NCI-H1105 treated with DMSO at 0.1 percent for 48 hours (cell line): ENCODE data around the gene UBE2R2.
"Not testable (repeated sequence)": the region's sequence is repeated elsewhere in the genome, so short reads cannot be mapped to it uniquely, and the experiment has no call there.

Source experiments
- DNase-seq: peaks from one replicate; lab custom pipeline; 2025; lab: John Stamatoyannopoulos, UW

UBE2R2 gene

DNA sequence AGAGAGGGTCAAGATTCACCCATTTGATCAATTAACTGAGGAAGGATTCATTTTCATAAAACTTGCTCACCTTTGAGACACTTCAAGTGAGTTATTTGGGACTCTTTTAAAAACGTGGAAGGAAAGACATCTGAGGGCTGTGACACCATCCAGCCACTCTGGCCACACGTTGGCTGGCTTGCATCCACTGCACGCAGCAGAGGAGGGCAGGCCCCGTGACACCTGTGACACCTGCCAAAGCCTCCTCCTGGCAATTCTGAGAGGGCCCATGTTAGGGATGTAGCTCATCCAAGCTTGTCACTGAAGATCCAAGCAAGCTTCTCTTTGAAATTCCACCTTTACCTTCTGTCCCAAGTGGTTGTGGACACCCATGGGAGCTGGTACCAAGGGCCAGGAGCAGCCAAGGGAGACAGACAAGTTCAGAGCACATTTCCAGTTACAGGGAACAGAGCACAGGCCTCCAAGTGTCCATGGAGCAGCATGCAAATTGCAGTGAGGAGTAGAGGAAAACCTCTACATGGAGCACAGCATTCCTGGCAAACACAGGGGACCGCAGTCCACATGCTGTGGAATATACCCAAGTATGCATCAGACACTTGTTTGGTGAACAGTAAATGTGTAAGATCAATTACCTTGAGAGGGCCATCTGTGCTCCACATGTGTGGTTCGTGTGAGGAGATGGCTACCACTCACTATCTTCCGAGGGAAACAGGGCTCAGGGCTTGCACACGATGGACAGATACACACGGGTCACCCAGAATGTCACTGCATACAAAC lies 16.8 kb upstream of the UBE2R2 start:
- no peak for DNase-seq

DNA sequence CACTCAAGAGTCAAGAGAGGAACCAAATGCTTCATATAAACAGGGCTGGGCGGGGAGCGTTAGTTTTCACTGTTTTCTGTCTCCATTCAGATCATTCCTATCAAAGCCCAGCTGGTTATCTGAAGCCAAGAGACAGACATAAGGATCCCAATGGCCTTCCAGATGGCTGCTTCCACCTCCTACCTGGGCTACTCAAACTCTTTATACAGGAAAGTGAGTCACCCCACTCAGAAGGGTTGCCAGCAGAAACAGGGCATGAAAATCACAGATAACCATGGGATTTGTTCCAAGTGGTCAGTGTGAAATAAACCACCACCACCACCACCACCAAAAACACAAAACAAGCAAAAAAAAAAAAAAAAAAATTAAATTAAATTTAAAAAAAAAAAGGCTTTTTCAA lies 16.1 kb upstream of the UBE2R2 start:
- no peak for DNase-seq

DNA sequence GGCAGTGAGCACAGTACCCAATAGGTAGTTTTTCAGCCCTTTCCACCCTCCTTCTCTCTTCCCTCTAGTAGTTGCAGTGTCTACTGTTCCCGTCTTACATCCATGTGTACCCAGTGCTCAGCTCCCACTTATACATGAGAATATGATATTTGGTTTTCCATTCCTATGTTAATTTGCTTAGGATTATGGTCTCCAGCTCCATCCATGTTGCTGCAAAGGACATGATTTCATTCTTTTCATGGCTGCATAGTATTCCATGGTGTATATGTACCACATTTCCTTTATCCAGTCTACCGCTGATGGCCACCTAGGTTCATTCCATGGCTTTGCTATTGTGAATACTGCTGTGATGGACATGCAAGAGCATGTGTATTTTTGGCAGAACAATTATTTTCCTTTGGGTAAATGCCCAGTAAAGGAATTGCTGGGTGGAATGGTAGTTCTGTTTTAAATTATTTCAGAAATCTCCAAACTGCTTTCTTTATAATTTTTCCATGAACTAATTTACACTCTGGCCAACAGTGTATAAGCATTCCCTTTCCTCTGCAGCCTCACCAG lies 14.9 kb upstream of the UBE2R2 start:
- DNase-seq: not testable (repeated sequence)

DNA sequence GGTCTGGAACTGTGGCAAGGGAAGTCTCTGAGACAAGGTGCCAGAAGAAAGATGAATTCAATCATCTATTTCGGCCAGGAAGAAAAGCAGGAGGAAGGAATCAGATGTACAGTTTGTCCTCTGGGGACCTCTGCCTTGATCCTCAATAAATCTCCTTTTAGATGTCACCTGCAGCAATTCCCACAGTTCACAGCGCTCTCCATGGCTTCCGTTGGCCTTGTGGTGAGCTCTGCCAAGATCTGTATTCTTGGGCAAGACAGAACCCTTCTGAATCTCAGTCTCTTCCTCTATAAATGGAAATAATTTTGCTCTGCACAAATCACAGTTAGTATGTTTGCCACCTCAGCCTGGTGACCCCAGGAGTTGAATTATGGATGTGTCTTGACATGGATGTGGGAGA lies 12.8 kb upstream of the UBE2R2 start:
- DNase-seq: not testable (repeated sequence)

DNA sequence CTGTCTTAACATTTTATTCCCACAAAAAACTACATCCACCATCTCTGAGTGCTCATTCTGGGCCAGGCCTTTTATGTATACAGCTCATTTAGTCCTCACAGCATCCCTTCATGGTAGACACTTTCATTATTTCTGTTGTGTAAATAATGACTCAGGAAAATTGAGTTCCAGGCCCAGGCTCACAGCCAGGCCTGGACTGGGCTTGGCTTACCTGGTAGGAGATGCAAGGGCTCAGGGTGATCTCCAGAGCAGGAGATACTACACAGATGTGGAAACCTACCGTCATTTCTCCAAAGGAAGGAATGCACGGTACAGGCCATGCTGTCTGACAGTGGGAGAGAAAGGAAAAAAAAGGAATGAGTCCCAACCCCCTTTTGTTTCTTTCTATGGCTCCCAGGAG lies 9.8 kb upstream of the UBE2R2 start:
- peak; percentile 12 for DNase-seq

DNA sequence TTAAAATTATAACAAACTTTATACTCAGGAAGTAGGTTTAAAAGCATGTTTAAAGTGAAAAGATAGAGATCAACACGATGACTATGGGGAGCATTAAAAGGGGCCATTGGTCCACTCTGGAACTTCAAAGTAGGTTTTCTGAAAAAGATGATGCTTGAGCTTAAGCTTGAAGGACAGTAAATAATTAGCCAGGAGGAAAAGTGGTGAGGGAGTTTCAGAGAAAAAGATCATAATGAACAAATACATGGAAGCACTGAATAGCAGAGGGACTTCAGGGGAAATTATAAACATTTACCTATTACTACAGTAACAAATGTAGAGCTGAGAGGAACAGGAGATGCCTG lies 8.0 kb upstream of the UBE2R2 start:
- DNase-seq: not testable (repeated sequence)

DNA sequence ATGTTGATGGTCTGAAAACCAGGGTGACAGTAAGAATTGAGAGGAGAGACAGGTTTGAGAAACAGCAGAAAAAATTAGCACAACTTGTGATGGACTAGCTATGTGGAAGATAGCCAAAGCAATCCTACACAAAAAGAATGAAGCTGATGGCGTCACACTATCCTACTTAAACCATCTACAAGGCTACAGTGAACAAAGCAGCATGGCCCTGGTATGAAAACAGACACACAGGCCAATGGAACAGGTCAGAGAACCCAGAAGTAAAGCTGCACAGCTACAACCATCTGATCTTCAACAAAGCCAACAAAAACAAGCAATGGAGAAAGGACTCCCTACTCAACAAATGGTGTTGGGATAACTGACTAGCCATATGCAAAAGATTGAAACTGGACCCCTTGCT lies 7.5 kb upstream of the UBE2R2 start:
- DNase-seq: no peak

DNA sequence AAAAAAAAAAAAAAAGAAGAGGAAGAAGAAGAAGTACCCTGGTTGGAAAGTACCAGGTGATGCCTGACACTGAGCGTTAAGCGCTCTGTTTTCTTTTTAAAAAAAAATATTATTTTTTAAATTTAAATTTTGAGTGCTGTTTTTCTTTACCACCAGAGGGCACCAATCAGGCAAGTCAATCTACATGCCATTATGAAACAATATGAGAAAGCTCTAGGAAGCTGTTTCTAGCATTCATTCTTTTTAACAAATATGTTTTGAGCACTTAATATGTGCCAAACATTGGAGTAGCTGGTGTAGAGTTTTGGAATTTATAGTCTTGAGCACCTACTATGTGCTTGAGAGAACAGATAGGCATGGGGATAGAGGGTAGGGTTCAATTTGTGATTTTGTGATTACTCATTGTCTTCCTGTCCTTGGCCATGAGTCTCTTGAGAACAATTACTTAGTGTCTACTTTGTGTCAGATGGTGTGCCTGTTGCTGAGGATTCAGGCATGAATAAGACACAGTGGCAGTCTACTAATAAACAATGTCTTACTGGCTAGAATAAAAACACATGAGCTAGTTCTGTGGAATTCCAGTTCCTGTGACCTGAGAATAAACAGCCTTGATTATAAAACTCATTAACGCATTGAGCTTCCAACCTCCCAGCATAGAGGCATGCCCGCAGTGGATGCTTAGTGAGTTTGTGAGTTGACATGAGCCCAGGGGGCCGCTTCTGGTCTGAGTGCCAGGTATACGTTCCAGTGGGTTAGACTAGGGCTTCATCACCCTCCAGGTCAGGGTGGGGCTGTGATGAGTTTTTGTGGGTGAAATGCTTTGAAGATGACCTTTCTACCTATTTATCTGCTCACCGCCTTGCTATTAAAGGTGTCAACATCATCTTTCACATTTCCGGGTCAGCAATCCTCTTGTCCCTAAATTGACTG lies 3.0 kb upstream of the UBE2R2 start:
- peak; percentile 56 for DNase-seq

DNA sequence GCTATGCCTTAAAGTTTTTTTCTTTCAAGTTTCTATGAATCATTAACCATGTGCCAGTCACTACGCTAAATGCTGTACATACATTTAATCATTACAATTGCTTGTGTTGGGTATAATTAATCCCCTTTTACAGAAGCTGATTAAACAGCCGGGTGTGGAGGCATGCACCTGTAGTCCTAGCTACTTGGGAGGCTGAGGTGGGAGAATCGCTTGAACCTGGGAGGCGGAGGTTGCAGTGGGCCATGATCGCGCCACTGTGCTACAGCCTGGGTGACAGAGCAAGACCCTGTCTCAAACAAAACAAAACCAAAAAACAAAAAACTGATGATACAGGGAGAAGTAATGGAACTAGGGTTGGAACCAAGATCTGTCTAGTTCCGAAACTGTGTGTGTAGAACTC lies 1.2 kb upstream of the UBE2R2 start:
- no peak for DNase-seq

DNA sequence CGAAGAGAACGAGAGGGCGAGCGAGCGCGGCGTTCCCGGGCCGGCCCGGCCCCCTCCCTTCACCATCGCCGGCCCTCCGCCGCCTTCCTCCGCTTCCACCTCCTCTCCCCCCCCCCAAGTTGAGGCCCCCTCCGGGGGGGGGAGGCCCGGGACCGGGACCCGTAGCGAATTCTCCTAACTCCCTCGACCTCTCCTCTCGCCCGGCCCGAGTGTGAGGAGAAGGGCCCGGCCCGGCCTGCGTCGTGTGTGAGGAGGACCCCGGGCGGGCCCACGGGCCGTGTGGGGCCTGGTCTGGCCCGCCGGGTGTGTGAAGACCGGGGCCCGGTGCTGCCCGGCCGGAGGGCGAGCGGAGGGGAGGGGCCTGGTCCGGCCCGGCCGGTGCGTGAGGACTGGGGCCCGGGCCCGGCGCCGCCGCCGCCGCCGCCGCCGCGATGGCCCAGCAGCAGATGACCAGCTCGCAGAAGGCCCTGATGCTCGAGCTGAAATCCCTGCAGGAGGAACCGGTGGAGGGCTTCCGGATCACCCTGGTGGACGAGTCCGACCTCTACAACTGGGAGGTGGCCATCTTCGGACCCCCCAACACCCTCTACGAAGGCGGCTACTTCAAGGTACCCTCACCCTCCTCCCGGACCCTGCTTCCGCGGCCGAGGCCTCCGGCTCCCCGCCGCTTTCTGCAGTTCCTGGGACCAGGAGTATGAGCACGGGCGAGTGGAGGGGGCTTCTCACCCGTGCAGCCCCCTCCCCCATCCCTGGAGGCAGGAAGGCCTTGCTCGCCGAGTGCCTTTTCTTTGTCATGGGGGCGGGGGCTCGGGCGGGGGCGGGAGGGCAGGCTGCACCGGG lies 587 bp downstream of the UBE2R2 start:
- DNase-seq: peak; percentile 44

DNA sequence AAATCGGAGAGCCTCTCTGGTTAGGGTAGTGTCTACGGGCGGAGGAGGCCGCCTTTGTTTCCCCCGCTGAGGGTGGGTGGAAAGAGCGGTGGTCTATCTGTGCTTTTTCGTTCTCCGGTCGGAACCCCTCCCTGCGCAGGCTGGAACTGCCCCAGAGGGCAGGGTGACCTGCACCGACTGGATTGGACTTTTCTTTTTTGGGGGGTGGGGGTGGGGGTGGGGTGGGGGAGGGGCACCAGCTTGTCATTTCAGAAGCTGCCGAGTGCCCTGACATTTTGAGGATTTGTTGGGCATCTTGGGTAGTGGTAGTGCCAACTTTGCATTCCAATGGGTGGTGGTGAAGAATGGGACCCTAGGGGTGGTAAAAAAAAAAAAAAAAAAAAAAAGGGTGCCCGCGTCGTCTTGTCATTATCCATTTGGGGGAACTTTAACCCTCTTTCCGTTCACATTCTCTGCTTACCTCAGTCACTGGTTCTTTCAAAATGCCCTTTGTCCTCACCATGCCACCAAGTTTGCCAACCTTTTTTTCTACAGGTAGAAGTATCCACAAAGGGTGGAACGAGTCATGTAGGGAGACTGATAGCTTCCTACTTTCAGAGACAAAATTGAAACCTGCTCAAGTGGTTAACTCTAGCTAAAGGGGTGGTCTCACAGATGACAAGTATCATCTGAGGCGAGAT lies 1.3 kb downstream of the UBE2R2 start:
- DNase-seq: peak; percentile 29

DNA sequence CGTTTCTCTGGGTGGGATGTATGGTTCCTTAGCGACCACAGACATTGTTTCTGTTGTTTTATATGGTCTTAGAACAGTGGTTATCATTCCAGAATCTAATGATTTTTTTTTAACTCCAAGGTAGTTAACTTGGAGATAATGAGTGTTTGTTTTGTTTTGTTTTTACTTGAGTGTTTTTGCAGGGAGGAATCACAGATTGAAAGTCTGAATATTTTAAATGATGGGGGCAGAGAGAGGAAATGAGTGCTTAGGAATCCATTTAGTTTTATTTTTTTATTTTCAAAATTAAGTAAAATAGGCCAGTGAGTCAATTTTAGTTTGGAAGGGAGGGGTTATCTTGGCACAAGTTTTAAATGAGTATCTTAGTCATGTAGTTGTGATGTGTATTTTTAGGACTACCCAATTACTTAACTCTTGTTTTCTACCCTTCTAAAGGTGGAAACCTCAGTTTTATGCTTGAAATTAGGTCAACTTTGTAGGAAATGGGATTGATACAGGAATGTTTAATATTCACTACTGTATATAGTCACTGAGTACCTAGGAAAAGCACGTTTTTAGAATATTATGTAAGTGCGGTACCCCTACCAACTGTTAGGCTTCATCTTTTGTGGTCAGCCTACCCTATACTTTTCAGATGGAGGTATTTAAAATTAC lies 2.0 kb downstream of the UBE2R2 start:
- DNase-seq: no peak

DNA sequence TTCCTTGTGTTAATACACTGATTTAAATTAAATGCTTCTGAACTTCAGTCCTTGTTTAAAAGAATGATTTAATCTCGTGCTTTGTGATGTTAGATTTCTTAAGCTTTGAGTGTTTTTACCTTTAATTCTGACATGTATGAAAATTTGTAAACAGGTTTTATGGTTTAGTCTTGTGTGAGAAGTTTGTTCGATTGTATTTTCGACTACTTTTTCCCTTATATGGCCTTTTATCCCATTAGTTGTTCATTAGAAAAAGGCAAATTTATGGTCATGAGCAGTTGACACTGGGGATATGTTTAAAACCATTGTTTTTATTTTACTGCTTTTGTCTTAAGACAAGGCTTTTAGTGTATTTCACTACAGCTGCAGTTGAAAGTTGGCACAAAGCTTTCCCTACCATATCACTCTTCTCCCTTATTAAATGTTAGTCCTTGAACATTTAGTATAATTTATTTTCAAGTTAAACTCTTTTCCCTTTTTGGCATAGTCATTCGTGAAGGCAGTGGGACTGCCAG lies 3.3 kb downstream of the UBE2R2 start:
- no peak for DNase-seq

DNA sequence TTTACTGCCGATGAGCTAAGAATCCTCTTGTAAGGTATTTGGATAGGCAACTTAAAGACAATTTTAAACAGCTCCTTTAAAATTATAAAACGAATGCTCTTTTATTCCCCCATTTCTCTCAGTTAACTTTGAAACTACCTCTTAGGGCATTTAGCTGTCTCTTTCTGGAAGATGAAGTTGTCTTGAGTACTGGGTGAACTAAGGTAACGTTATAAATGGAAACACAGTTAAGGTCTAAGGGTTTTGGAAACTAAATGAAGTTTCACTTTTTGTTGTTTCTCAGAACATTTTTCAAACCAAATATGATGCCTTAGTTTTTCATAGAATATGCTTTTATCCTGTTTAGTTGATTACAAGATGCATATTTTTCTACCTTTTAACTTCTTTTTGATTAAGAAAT lies 6.8 kb downstream of the UBE2R2 start:
- no peak for DNase-seq

DNA sequence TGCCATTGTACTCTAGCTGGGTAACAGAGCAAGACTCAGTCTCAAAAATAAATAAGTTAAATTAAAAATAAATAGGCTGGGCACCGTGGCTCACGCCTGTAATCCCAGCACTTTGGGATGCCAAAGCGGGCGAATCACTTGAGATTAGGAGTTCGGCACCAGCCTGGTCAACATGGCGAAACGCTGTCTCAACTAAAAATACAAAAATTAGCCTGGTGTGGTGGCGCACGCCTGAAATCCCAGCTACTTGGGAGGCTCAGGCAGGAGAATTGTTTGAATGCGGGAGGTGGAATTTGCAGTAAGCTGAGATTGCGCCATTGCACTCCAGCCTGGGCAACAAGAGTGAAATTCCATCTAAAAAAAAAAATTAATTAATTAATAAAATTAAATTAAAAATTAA lies 10.3 kb downstream of the UBE2R2 start:
- DNase-seq: not testable (repeated sequence)

DNA sequence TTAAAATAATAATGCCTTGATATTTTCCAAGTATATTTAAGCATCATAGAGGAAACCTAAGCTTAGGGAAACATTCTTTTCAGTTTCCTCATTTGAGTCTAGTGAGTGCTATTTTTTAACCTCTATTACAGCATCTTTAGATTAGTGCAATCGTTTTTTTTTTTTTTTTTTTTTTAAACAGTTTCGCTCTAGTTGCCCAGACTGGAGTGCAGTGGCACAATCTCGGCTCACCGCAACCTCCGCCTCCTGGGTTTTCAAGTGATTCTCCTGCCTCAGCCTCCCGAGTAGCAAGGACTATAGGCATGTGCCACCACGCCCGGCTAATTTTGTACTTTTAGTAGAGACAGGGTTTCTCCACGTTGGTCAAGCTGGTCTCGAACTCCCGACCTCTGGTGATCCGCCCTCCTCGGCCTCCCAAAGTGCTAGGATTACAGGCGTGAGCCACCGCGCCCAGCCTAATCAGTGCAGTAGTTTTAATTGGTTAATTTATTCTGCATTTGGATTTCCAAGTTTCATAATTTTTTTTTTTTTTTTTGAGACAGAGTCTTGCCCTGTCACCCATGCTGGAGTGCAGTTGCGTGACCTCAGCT lies 12.8 kb downstream of the UBE2R2 start:
- DNase-seq: not testable (repeated sequence)

DNA sequence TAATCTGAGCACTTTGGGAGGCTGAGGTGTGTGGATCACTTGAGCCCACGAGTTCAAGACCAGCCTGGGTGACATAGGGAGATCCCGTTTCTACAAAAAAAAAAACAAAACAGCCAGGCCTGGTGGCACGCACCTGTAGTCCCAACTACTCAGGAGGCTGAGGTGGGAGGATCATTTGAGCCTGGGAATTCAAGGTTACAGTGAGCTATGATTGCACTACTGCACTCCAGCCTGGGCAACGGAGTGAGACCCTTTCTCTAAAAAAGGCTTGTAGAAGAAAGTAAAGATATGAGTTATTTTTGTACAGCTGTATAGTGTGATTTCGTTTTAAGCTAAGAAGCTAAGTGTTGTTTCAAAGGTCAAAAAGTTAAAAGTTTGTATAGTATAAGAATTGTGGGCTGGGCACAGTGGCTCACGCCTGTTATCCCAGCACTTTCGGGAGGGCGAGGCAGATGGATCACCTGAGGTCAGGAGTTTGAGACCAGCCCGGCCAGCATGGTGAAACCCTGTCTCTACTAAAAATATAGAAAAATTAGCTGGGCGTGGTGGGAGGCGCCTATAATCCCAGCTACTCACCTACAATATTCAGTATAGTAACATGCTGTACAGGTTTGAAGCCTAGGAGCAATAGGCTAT lies 18.8 kb downstream of the UBE2R2 start:
- no peak for DNase-seq

DNA sequence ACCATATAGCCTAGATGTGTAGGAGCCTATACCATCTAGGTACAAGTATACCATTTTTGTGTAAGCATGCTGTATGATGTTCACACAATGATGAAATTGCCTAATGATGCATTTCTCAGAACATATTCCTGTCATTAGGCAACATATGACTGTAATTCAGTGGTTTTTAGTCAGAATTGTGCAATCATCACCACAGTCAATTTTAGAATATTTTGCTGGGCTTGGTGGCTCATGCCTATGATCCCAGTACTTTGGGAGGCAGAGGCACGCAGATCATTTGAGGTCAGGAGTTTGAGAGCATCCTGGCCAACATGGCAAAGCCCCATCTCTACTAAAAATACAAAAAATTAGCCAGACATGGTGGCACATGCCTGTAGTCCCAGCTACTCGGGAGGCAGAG lies 19.3 kb downstream of the UBE2R2 start:
- not testable (repeated sequence) for DNase-seq

DNA sequence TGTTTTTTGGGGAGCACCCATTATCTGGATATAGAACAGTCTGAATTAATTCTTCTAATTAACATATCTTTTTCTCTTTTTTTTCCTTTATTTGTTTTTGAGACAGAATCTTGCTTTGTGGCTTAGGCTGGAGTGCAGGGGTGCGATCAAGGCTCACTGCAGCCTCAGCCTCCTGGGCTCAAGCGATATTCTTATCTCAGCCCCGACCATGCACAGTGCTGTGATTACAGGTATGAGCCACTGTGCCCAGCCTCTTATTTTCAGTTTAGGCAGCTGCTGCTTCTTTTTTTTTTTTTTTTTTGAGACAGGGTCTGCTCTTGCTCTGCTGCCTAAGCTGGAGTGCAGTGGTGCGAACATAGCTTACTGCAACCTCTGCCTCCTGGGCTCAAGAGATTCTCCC lies 20.2 kb downstream of the UBE2R2 start:
- DNase-seq: no peak

DNA sequence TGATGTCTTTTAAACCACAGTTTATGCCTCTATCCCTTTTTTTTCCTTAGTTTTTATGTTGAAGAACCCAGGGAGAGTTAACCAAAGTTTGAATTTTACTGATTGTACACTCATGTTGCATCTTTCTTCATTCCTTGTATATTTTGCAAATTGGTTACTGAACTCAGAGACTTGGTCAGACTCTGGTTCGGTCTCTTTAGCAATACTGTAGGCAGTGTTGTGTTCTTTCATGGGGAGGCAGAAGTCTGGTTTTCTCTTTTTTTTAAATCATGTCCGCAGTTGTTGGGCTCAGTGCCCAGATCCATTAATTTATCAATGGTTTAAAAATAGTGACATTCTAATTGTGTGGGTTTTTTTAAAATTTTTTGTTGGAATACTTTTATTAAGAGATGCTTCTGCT lies 23.4 kb downstream of the UBE2R2 start:
- DNase-seq: no peak
